CD4-positive, alpha-beta T cell (primary cell): ENCODE data around the gene IDS. TPM values are rescaled to one million over a fixed set of nuclear protein-coding genes. Genes with fewer than 3 reads are reported as not detected.
A peak's percentile ranks its signal among the peaks of the same experiment; 100 is the strongest.

Experiments
- ATAC-seq: fragments of 200-7000 bp; cut with Tn5 transposase; one replicate; pipeline ENCODE4 v1.10.0; 2022; ENCODE audit warnings: mild to moderate bottlenecking; ENCODE audit not compliant: poor library complexity
- CTCF ChIA-PET: fragments of 350-600 bp; sonication (Branson Sonifier 250); formaldehyde crosslinking; loops from one replicate; lab custom pipeline; 2021; ENCODE audit warnings: antibody characterized with exemption, inconsistent platforms; lab: Charles Lee
- POLR2A ChIA-PET: fragments of 350-600 bp; sonication (Branson Sonifier 250); formaldehyde crosslinking; loops from one replicate; lab custom pipeline; 2021; ENCODE audit warnings: antibody characterized with exemption, inconsistent platforms; lab: Charles Lee
- DNase-seq, 14 experiments: peaks; one replicate each; pipeline ENCODE4 v3.0.0-alpha.2; 2013 to 2020; ENCODE audit warnings: mixed read lengths in 2 of 14
- H3K27ac ChIP-seq, 2 donors: one replicate each; pipeline versions ENCODE4 v1.5.1 to v1.7.0; 2013; ENCODE audit warnings: low read length in 2 of 2, low read depth in 1 of 2, mild to moderate bottlenecking in 1 of 2
- H3K27me3 ChIP-seq, 2 experiments: 1 replicate in 1 of 2; 2 replicates in 1 of 2; pipeline versions ENCODE4 v1.6.1 to v1.7.0; 2013; ENCODE audit warnings: low read length in 2 of 2, control low read depth in 1 of 2, mild to moderate bottlenecking in 1 of 2, moderate library complexity in 1 of 2; ENCODE audit not compliant: insufficient read depth in 2 of 2, control insufficient read depth in 1 of 2
- H3K36me3 ChIP-seq: one replicate; pipeline ENCODE4 v1.6.1; 2013; ENCODE audit warnings: low read length, control low read depth; ENCODE audit not compliant: insufficient read depth
- H3K4me1 ChIP-seq: one replicate; pipeline ENCODE4 v1.6.1; 2013; ENCODE audit warnings: low read length, control low read depth; ENCODE audit not compliant: insufficient read depth
- H3K4me3 ChIP-seq: one replicate; pipeline ENCODE4 v1.5.1; 2013; ENCODE audit warnings: mild to moderate bottlenecking, low read length, moderate library complexity
- H3K9me3 ChIP-seq, 2 experiments: 1 replicate in 1 of 2; 2 replicates in 1 of 2; pipeline versions ENCODE4 v1.6.1 to v1.7.0; 2013; ENCODE audit warnings: low read length in 2 of 2, mild to moderate bottlenecking in 2 of 2, control low read depth in 1 of 2, moderate library complexity in 1 of 2; ENCODE audit not compliant: control insufficient read depth in 1 of 2, insufficient read depth in 1 of 2
- H3K27ac Mint-ChIP-seq: one replicate; pipeline ENCODE4 v1.8.0; 2020; ENCODE audit warnings: mixed read lengths
- H3K27me3 Mint-ChIP-seq: one replicate; pipeline ENCODE4 v1.8.0; 2021; ENCODE audit warnings: mixed read lengths
- H3K36me3 Mint-ChIP-seq: one replicate; pipeline ENCODE4 v1.8.0; 2021; ENCODE audit warnings: low read depth, mixed read lengths
- H3K4me1 Mint-ChIP-seq: one replicate; pipeline ENCODE4 v1.8.0; 2021; ENCODE audit warnings: low read depth, mixed read lengths
- H3K4me3 Mint-ChIP-seq: one replicate; pipeline ENCODE4 v1.8.0; 2020; ENCODE audit warnings: mild to moderate bottlenecking, mixed read lengths
- H3K9me3 Mint-ChIP-seq: one replicate; pipeline ENCODE4 v1.8.0; 2020; ENCODE audit warnings: mixed read lengths
- intact Hi-C, 2 experiments: fragments of 100-400 bp; cut with DNase I in 1 of 2; cut with micrococcal nuclease in 1 of 2; formaldehyde crosslinking; loops; one replicate each; pipeline versions ENCODE4 v1.15.1 to v1.9.0; 2023 to 2025; cut with DNase I, micrococcal nuclease
- total RNA-seq, 174 experiments: library from RNA in 2 of 174; stranded (reverse) in 2 of 174; gene quantifications; one replicate each; pipeline ENCODE4 v1.2.3 and lab custom pipeline; 2021 to 2026
- TF ChIP-seq, protein P1 (sequence below): fragments of 200-600 bp; IDR thresholded peaks from one replicate; pipeline ENCODE4 v1.8.0; 2022; ENCODE audit warnings: antibody characterized with exemption, mild to moderate bottlenecking

The IDS gene
- total RNA-seq, 2 experiments from 2014 or later: 256 to 260 TPM

DNA sequence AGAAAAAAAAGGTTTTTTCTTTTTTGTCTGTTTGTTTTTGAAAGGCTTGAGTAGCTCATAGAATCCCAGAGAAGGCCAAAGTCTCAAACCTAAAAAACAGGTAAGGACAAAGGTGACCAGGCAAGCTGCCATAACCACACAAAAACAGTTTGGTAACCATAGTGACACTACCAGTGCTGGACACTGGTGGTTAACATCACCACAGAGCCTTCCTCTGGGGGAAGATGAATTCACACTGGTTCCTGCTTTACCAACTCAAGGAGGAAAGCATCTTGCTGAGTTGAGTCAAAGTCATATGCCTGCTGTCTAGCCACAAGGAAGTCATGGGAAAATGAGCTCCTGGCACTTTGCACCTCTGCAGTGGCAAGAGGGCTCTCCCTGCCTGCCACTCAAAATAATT lies 32.5 kb downstream of the IDS start:
- TF ChIP-seq, protein P1, sequence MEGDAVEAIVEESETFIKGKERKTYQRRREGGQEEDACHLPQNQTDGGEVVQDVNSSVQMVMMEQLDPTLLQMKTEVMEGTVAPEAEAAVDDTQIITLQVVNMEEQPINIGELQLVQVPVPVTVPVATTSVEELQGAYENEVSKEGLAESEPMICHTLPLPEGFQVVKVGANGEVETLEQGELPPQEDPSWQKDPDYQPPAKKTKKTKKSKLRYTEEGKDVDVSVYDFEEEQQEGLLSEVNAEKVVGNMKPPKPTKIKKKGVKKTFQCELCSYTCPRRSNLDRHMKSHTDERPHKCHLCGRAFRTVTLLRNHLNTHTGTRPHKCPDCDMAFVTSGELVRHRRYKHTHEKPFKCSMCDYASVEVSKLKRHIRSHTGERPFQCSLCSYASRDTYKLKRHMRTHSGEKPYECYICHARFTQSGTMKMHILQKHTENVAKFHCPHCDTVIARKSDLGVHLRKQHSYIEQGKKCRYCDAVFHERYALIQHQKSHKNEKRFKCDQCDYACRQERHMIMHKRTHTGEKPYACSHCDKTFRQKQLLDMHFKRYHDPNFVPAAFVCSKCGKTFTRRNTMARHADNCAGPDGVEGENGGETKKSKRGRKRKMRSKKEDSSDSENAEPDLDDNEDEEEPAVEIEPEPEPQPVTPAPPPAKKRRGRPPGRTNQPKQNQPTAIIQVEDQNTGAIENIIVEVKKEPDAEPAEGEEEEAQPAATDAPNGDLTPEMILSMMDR: no peak
- Histone ChIP-seq H3K4me1 (no peaks in the 10 kb centered on the region), H3K36me3 (peaks cover 2% of the 10 kb centered on the region), H3K9me3 (no peaks in the 10 kb centered on the region), H3K4me3 (no peak overlapping the region), H3K27me3 (no peaks in the 10 kb centered on the region), H3K27ac (no peak overlapping the region)
- Mint-ChIP-seq H3K27ac (no peak overlapping the region), H3K36me3 (peaks cover 11% of the 10 kb centered on the region), H3K4me3 (no peak overlapping the region), H3K9me3 (no peaks in the 10 kb centered on the region), H3K27me3 (peaks cover 4% of the 10 kb centered on the region), H3K4me1 (peaks cover 4% of the 10 kb centered on the region)
- ATAC-seq (no peak), DNase-seq (peak in 1 of 14 experiments; percentile 21)
- ChIA-PET POLR2A (no interaction called here), CTCF (no interaction called here)
- intact Hi-C loops: no loop called here

DNA sequence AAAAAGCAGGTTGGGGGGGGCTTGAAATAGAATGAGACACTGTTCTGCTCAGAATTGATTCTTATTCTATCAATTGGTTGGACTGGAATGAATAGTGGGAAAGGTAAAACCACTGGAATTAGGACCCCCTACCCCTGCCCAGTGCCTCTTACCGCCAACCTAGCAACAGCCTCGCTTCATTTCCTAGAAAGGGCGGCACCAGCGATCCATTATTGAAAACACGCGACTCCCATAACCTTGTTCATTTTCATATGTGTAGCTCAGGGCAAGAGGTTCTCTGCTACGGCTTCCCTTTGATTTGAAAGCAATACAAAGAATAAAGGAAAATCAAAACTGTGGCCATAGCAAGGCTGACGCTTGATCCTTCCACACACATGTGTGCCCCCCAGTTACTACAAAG lies 33.7 kb downstream of the IDS start:
- CTCF ChIA-PET: interaction anchor here (1.2 to 2.3 kb wide), 3 partner anchors 10 to 1337 kb away, joined by 3 to 6 read pairs (median 3); no protein-coding TSS in a partner anchor
- Histone ChIP-seq H3K9me3 (no peaks in the 10 kb centered on the region), H3K27me3 (no peaks in the 10 kb centered on the region), H3K4me1 (no peaks in the 10 kb centered on the region), H3K36me3 (no peaks in the 10 kb centered on the region), H3K4me3 (no peak overlapping the region), H3K27ac (no peak overlapping the region)
- DNase-seq (peak in 1 of 14 experiments; percentile 3), ATAC-seq (no peak)
- intact Hi-C loops: loop anchor here (1.0 to 2.0 kb wide), 3 partner anchors 1338 to 1423 kb away; no protein-coding TSS in a partner anchor
- Mint-ChIP-seq H3K4me1 (peaks cover 4% of the 10 kb centered on the region), H3K27ac (no peak overlapping the region), H3K4me3 (no peak overlapping the region), H3K9me3 (no peaks in the 10 kb centered on the region), H3K36me3 (peaks cover 4% of the 10 kb centered on the region), H3K27me3 (peaks cover 4% of the 10 kb centered on the region)
- POLR2A ChIA-PET: no interaction called here
- TF ChIP-seq, protein P1: no peak

DNA sequence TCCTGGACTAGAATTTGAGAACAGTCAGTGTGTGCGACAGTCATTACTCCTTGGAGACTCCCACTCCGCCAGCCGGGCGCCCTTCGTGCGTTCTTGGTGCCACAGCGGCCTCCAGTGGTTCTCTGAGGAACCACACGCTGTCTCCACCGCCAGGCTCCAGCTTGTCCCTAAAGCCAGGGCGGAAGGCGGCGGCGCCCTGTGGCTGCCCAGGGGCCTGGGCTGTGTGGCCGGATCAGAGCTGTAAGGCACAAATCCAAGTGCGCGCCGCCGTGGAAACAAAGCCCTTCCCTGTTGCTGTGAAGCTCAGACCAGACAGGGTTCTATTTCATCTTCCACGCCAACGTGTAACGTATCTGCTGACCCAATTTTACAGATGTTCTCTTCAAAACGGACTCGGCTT lies 34.2 kb downstream of the IDS start:
- Mint-ChIP-seq H3K4me3 (no peak overlapping the region), H3K27ac (no peak overlapping the region), H3K9me3 (no peaks in the 10 kb centered on the region), H3K27me3 (peaks cover 7% of the 10 kb centered on the region), H3K4me1 (peaks cover 4% of the 10 kb centered on the region), H3K36me3 (no peaks in the 10 kb centered on the region)
- POLR2A ChIA-PET: no interaction called here
- Histone ChIP-seq H3K4me1 (no peaks in the 10 kb centered on the region), H3K27ac (no peak overlapping the region), H3K36me3 (no peaks in the 10 kb centered on the region), H3K27me3 (no peaks in the 10 kb centered on the region), H3K4me3 (no peak overlapping the region), H3K9me3 (no peaks in the 10 kb centered on the region)
- DNase-seq: peak; percentile 24 to 75 (median 48)
- intact Hi-C loops: loop anchor here (1.0 to 2.0 kb wide), 3 partner anchors 1338 to 1422 kb away; no protein-coding TSS in a partner anchor
- ATAC-seq: peak; percentile 86
- TF ChIP-seq, protein P1: peak; percentile 70
- CTCF ChIA-PET: interaction anchor here (1.2 to 2.3 kb wide), 3 partner anchors 10 to 1337 kb away, joined by 3 to 6 read pairs (median 3); no protein-coding TSS in a partner anchor
